Hematopoietic multipotent progenitor cell (in vitro differentiated cells): ENCODE data around the gene UTS2B. TPM values are rescaled to one million over a fixed set of nuclear protein-coding genes. Genes with fewer than 3 reads are reported as not detected.

Experiments used
- DNase-seq, 3 donors: peaks; one replicate each; pipeline ENCODE4 v3.0.0-alpha.2; 2011 to 2015; ENCODE audit warnings: low read depth in 2 of 3, low spot score in 2 of 3
- total RNA-seq: library from RNA; depleted of rRNA; stranded (reverse); fragments of >200 nt; gene quantifications from one replicate; pipeline ENCODE4 v1.2.3, GENCODE V29; 2012

The UTS2B gene
- under 0.01 TPM for total RNA-seq

GRCh38 chr3:191329654-191330529 is at the start of gene UTS2B:
Gene UTS2B, minus strand, starts transcription at chr3:191330526. Its CDS starts 48,337 bp downstream, at chr3:191282189.
- peak in 2 of 3 donors; percentile 26 to 35 for DNase-seq

- DNase-seq, result no peak
These were observed 49.7 kb upstream of the UTS2B start for GRCh38 chr3:191380001-191380400.

GRCh38 chr3:191379446-191379845 is 49.1 kb upstream of the UTS2B start:
- no peak for DNase-seq

- no peak for DNase-seq
These were observed 48.0 kb upstream of the UTS2B start for GRCh38 chr3:191378142-191378812.

- DNase-seq, result no peak
These were observed 46.3 kb upstream of the UTS2B start for GRCh38 chr3:191376516-191377141.

- DNase-seq, result no peak
These were observed 43.0 kb upstream of the UTS2B start for GRCh38 chr3:191373327-191373726.

- DNase-seq, result no peak
These were observed 41.8 kb upstream of the UTS2B start for GRCh38 chr3:191372122-191372521.

GRCh38 chr3:191369616-191370010 is 39.3 kb upstream of the UTS2B start:
- DNase-seq, result no peak

- DNase-seq, result no peak
These were observed 38.7 kb upstream of the UTS2B start for GRCh38 chr3:191368755-191369615.

GRCh38 chr3:191366675-191367074 is 36.3 kb upstream of the UTS2B start:
- no peak for DNase-seq

GRCh38 chr3:191363221-191363620 is 32.9 kb upstream of the UTS2B start:
- no peak for DNase-seq

GRCh38 chr3:191362524-191363090 is 32.3 kb upstream of the UTS2B start:
- DNase-seq, result no peak

GRCh38 chr3:191362037-191362436 is 31.7 kb upstream of the UTS2B start:
- no peak for DNase-seq

GRCh38 chr3:191361456-191361855 is 31.1 kb upstream of the UTS2B start:
- no peak for DNase-seq

GRCh38 chr3:191360620-191361019 is 30.3 kb upstream of the UTS2B start:
- DNase-seq, result no peak

GRCh38 chr3:191358929-191359328 is 28.6 kb upstream of the UTS2B start:
- DNase-seq, result no peak

GRCh38 chr3:191357909-191358308 is 27.6 kb upstream of the UTS2B start:
- DNase-seq, result no peak

- DNase-seq, result no peak
These were observed 26.5 kb upstream of the UTS2B start for GRCh38 chr3:191356631-191357439.

- DNase-seq, result no peak
These were observed 25.1 kb upstream of the UTS2B start for GRCh38 chr3:191355406-191355805.
